OCI-LY3 (cell line): ENCODE data around the gene DTWD1.

Experiments used
- H2AFZ ChIP-seq: fragments of 200-600, 300-600 bp; shearing (Covaris generic); 2 replicates; pipeline ENCODE4 v1.6.0; 2014; ENCODE audit warnings: antibody characterized with exemption, low read depth, low read length
- H3K27ac ChIP-seq: fragments of 200-600, 300-600 bp; sonication (generic); 2 replicates; pipeline ENCODE4 v1.5.1; 2014; ENCODE audit warnings: mild to moderate bottlenecking, low read length, moderate library complexity, mixed read lengths
- H3K27me3 ChIP-seq: fragments of 200-600, 300-600 bp; sonication (generic); 2 replicates; pipeline ENCODE4 v1.6.1; 2014; ENCODE audit warnings: low read depth, low read length, mixed read lengths
- H3K36me3 ChIP-seq: fragments of 200-600, 300-600 bp; sonication (generic); replicated peaks from 2 replicates; pipeline ENCODE3; 2014; ENCODE audit warnings: low read depth, low read length, mixed read lengths
- H3K4me1 ChIP-seq: fragments of 300-600, 200-600 bp; sonication (generic); 2 replicates; pipeline ENCODE4 v1.6.1; 2014; ENCODE audit warnings: low read length, mixed read lengths
- H3K4me2 ChIP-seq: fragments of 200-600, 300-600 bp; sonication (generic); 2 replicates; pipeline ENCODE4 v1.6.1; 2014; ENCODE audit warnings: low read length, mixed read lengths
- H3K4me3 ChIP-seq: fragments of 300-600, 200-600 bp; sonication (generic); 2 replicates; pipeline ENCODE4 v1.5.1; 2014; ENCODE audit warnings: antibody characterized with exemption, mild to moderate bottlenecking, low read length, moderate library complexity
- H3K79me2 ChIP-seq: fragments of 300-600, 200-600 bp; shearing (Covaris generic); 2 replicates; pipeline ENCODE4 v1.6.1; 2014; ENCODE audit warnings: mild to moderate bottlenecking, low read length, mixed read lengths
- H3K9ac ChIP-seq: fragments of 300-600, 200-600 bp; shearing (Covaris generic); 2 replicates; pipeline ENCODE4 v1.6.0; 2014; ENCODE audit warnings: mild to moderate bottlenecking, low read length, moderate library complexity
- H3K9me3 ChIP-seq: fragments of 200-600, 300-600 bp; shearing (Covaris generic); 2 replicates; pipeline ENCODE4 v1.6.1; 2014; ENCODE audit warnings: low read length, mixed read lengths; ENCODE audit not compliant: insufficient read depth
- H4K20me1 ChIP-seq: fragments of 200-600, 300-600 bp; sonication (generic); 2 replicates; pipeline ENCODE4 v1.6.1; 2016; ENCODE audit warnings: low read length, mixed read lengths; ENCODE audit not compliant: insufficient read depth
- CTCF ChIP-seq: fragments of 200-600, 300-600 bp; sonication (generic); IDR thresholded peaks from 2 replicates; pipeline ENCODE4 v1.5.1; 2014; ENCODE audit warnings: antibody characterized with exemption, low read length, low read depth
- EZH2phosphoT487 ChIP-seq: fragments of 200-600 bp; shearing (Covaris generic); IDR thresholded peaks from 2 replicates; pipeline ENCODE4 v1.6.1; 2018; ENCODE audit warnings: antibody characterized with exemption, mixed run types, low read depth

Gene DTWD1

GRCh38 chr15:49688135-49688790 lies 67.4 kb downstream of the DTWD1 start:
- Histone ChIP-seq H3K9me3 (no peaks in the 10 kb centered on the region), H2AFZ (no peak overlapping the region), H3K79me2 (no peaks in the 10 kb centered on the region), H3K4me2 (no peak overlapping the region), H3K9ac (no peak overlapping the region), H3K4me1 (no peaks in the 10 kb centered on the region), H3K27ac (no peak overlapping the region), H3K4me3 (no peak overlapping the region), H3K36me3 (no peaks in the 10 kb centered on the region), H4K20me1 (no peaks in the 10 kb centered on the region), H3K27me3 (no peaks in the 10 kb centered on the region)
- TF ChIP-seq CTCF (no peak), EZH2phosphoT487 (no peak)

GRCh38 chr15:49692514-49693090 lies 71.8 kb downstream of the DTWD1 start:
- Histone ChIP-seq H3K9ac (no peak overlapping the region), H3K4me2 (no peak overlapping the region), H4K20me1 (no peaks in the 10 kb centered on the region), H3K9me3 (no peaks in the 10 kb centered on the region), H3K27me3 (no peaks in the 10 kb centered on the region), H2AFZ (no peak overlapping the region), H3K36me3 (no peaks in the 10 kb centered on the region), H3K27ac (no peak overlapping the region), H3K4me3 (no peak overlapping the region), H3K4me1 (no peaks in the 10 kb centered on the region), H3K79me2 (no peaks in the 10 kb centered on the region)
- no peak for TF ChIP-seq EZH2phosphoT487
- TF ChIP-seq CTCF, result no peak

GRCh38 chr15:49693498-49693897 lies 72.7 kb downstream of the DTWD1 start:
- Histone ChIP-seq H2AFZ (no peak overlapping the region), H3K79me2 (no peaks in the 10 kb centered on the region), H3K36me3 (no peaks in the 10 kb centered on the region), H3K27ac (no peak overlapping the region), H3K27me3 (no peaks in the 10 kb centered on the region), H3K9me3 (no peaks in the 10 kb centered on the region), H3K9ac (no peak overlapping the region), H3K4me3 (no peak overlapping the region), H4K20me1 (no peaks in the 10 kb centered on the region), H3K4me2 (no peak overlapping the region), H3K4me1 (no peaks in the 10 kb centered on the region)
- no peak for TF ChIP-seq EZH2phosphoT487
- no peak for TF ChIP-seq CTCF

GRCh38 chr15:49696433-49696832 lies 75.6 kb downstream of the DTWD1 start:
- H4K20me1 ChIP-seq, result no peaks in the 10 kb centered on the region
- no peak overlapping the region for H2AFZ ChIP-seq
- H3K27ac ChIP-seq, result no peak overlapping the region

More at GRCh38 chr15:49696433-49696832, 75.6 kb downstream of the DTWD1 start:
- Histone ChIP-seq H3K4me1 (no peaks in the 10 kb centered on the region), H3K27me3 (no peaks in the 10 kb centered on the region), H3K4me3 (no peak overlapping the region), H3K9ac (no peak overlapping the region), H3K36me3 (no peaks in the 10 kb centered on the region), H3K9me3 (no peaks in the 10 kb centered on the region), H3K79me2 (no peaks in the 10 kb centered on the region), H3K4me2 (no peak overlapping the region)
- TF ChIP-seq EZH2phosphoT487 (no peak), CTCF (no peak)
